A549 (cell line): ENCODE data around the gene RINL. TPM values are rescaled to one million over a fixed set of nuclear protein-coding genes. Genes with fewer than 3 reads are reported as not detected.

ENCODE experiments used
- ATAC-seq, 2 experiments: fragments of 200-7000 bp in 1 of 2; fragments of >200 bp in 1 of 2; cut with Nextera tagmentation in 1 of 2; cut with Tn5 transposase in 1 of 2; 3 replicates each; pipeline versions ENCODE4 v1.8.0 to v1.9.1; 2018 to 2020; ENCODE audit warnings: mild to moderate bottlenecking in 1 of 2, moderate library complexity in 1 of 2
- CTCF ChIA-PET: fragments of 300-600 bp; sonication (Branson Sonifier 250); formaldehyde crosslinking; extraction: SDS; loops from one replicate; lab custom pipeline; 2021; ENCODE audit warnings: antibody characterized with exemption, inconsistent platforms; lab: Yijun Ruan, JAX
- POLR2A ChIA-PET: fragments of 350-600 bp; formaldehyde crosslinking; extraction: SDS; loops from one replicate; lab custom pipeline; 2021; ENCODE audit warnings: antibody characterized with exemption, inconsistent platforms; lab: Yijun Ruan, JAX
- DNase-seq, 2 experiments: peaks; one replicate each; pipeline versions ENCODE4 v3.0.0 to v3.0.0-alpha.2; 2011 to 2016; ENCODE audit warnings: low read depth in 1 of 2, low spot score in 1 of 2
- FAIRE-seq: peaks from 2 replicates; lab custom pipeline; 2011; peaks lifted over from hg19 to GRCh38; lab: Jason Lieb, UNC
- H3K27ac ChIP-seq, 2 experiments: fragments of >200 bp; sonication (Bioruptor Twin); formaldehyde crosslinking; 3 replicates each; pipeline ENCODE4 v1.5.1; 2016 to 2017
- H3K4me1 ChIP-seq: fragments of >200 bp; sonication (Bioruptor Twin); formaldehyde crosslinking; 3 replicates; pipeline ENCODE4 v1.6.1; 2016
- H3K4me2 ChIP-seq: fragments of >200 bp; sonication (Bioruptor Twin); formaldehyde crosslinking; 3 replicates; pipeline ENCODE4 v1.6.1; 2016
- H3K4me3 ChIP-seq: fragments of >200 bp; sonication (Bioruptor Twin); formaldehyde crosslinking; 3 replicates; pipeline ENCODE4 v1.5.1; 2016
- H3K9me3 ChIP-seq: fragments of >200 bp; sonication (Bioruptor Twin); formaldehyde crosslinking; 3 replicates; pipeline ENCODE4 v1.6.1; 2016
- CBX8 ChIP-seq: fragments of 200-600 bp; sonication (generic); IDR thresholded peaks from 2 replicates; pipeline ENCODE4 v1.6.1; 2016
- CEBPB ChIP-seq, 2 experiments: fragments of >200 bp in 1 of 2; sonication (Bioruptor Twin) in 1 of 2; formaldehyde crosslinking in 1 of 2; IDR thresholded peaks; 2 replicates each; pipeline ENCODE4 v1.6.1; 2012 to 2016
- CHD4 ChIP-seq: fragments of 200-600 bp; sonication (generic); IDR thresholded peaks from 2 replicates; pipeline ENCODE4 v1.6.1; 2016; ENCODE audit warnings: antibody characterized with exemption, mild to moderate bottlenecking, borderline replicate concordance
- E2F6 ChIP-seq: IDR thresholded peaks from 2 replicates; pipeline ENCODE4 v1.6.1; 2012; ENCODE audit warnings: low read depth, borderline replicate concordance
- EP300 ChIP-seq, 2 experiments: fragments of >200 bp; sonication (Bioruptor Twin); formaldehyde crosslinking; IDR thresholded peaks; 2 replicates in 1 of 2; 3 replicates in 1 of 2; pipeline ENCODE4 v1.6.1; 2016 to 2017
- FOSB ChIP-seq: fragments of 250-450 bp; sonication (Bioruptor Pico); IDR thresholded peaks from 2 replicates; pipeline ENCODE4 v1.5.0; 2020; ENCODE audit warnings: mild to moderate bottlenecking, moderate library complexity
- FOXS1 ChIP-seq: fragments of 250-450 bp; sonication (Bioruptor Pico); IDR thresholded peaks from 2 replicates; pipeline ENCODE4 v1.5.0; 2020; ENCODE audit warnings: mild to moderate bottlenecking, moderate library complexity
- GATA3 ChIP-seq: IDR thresholded peaks from 2 replicates; pipeline ENCODE4 v1.6.1; 2012; ENCODE audit warnings: borderline replicate concordance
- HES2 ChIP-seq: fragments of >200 bp; sonication (Bioruptor Twin); formaldehyde crosslinking; IDR thresholded peaks from 2 replicates; pipeline ENCODE4 v1.6.1; 2016
- HEYL ChIP-seq: fragments of 250-450 bp; sonication (Bioruptor Pico); IDR thresholded peaks from 2 replicates; pipeline ENCODE4 v1.8.0; 2021; ENCODE audit warnings: mild to moderate bottlenecking, moderate library complexity
- HOXB5 ChIP-seq: fragments of 250-450 bp; sonication (Bioruptor Pico); IDR thresholded peaks from 2 replicates; pipeline ENCODE4 v1.5.0; 2020; ENCODE audit warnings: mild to moderate bottlenecking, moderate library complexity
- JUNB ChIP-seq: fragments of >200 bp; sonication (Bioruptor Twin); formaldehyde crosslinking; IDR thresholded peaks from 2 replicates; pipeline ENCODE4 v1.6.1; 2016
- KDM1A ChIP-seq: fragments of 200-600 bp; sonication (generic); IDR thresholded peaks from 2 replicates; pipeline ENCODE4 v1.6.1; 2016; ENCODE audit warnings: low read depth, mild to moderate bottlenecking
- MAFK ChIP-seq: fragments of 450-650 bp; IDR thresholded peaks from 2 replicates; pipeline ENCODE4 v1.6.1; 2014; ENCODE audit not compliant: partially characterized antibody
- PBX3 ChIP-seq: IDR thresholded peaks from 2 replicates; pipeline ENCODE4 v1.6.1; 2012
- RAD21 ChIP-seq, 2 experiments: fragments of >200 bp in 1 of 2; sonication (Bioruptor Twin) in 1 of 2; formaldehyde crosslinking in 1 of 2; IDR thresholded peaks in 1 of 2; conservative IDR thresholded peaks in 1 of 2; 2 replicates in 1 of 2; 3 replicates in 1 of 2; pipeline ENCODE4 v1.6.1; 2012 to 2018; ENCODE audit warnings: inconsistent platforms in 1 of 2
- RARB ChIP-seq: fragments of 250-450 bp; sonication (Bioruptor Pico); IDR thresholded peaks from 2 replicates; pipeline ENCODE4 v1.8.0; 2021; ENCODE audit warnings: mild to moderate bottlenecking, moderate library complexity
- RCOR1 ChIP-seq: fragments of 150-350 bp; IDR thresholded peaks from 2 replicates; pipeline ENCODE4 v1.6.1; 2014; ENCODE audit warnings: antibody characterized with exemption, low read length, low read depth
- TFCP2L1 ChIP-seq: fragments of 250-450 bp; sonication (Bioruptor Pico); IDR thresholded peaks from 2 replicates; pipeline ENCODE4 v1.5.0; 2021; ENCODE audit warnings: mild to moderate bottlenecking
- TP53 ChIP-seq: fragments of 250-450 bp; sonication (Bioruptor Pico); IDR thresholded peaks from 2 replicates; pipeline ENCODE4 v1.5.0; 2021; ENCODE audit warnings: mild to moderate bottlenecking, moderate library complexity
- ZFP36 ChIP-seq: fragments of 450-650 bp; IDR thresholded peaks from 2 replicates; pipeline ENCODE4 v1.6.1; 2014; ENCODE audit warnings: borderline replicate concordance; ENCODE audit not compliant: partially characterized antibody
- WGBS: methylation state at CpG from one replicate; pipeline ENCODE4 v1.1.6; 2017; ENCODE audit errors: missing lambda C conversion rate; 5-methylcytosine and 5-hydroxymethylcytosine counted together
- polyA plus RNA-seq, 4 experiments: library from polyadenylated mRNA; depleted of rRNA in 3 of 4; stranded (reverse); fragments of >200 nt; fragmentation: RNase III in 1 of 4; extraction: RNeasy Plus Mini Kit Qiagen cat#74134 plus additional on column Dnase treatment in 1 of 4; gene quantifications; 2 replicates in 3 of 4; 3 replicates in 1 of 4; pipeline ENCODE4 v1.2.3, GENCODE V29; 2011 to 2017

RINL gene
- polyA plus RNA-seq, 2 of the 4 experiments (the other 2 are of a cell fraction), result 2.9 to 6.3 TPM

- no peak for TF ChIP-seq FOXS1
Observed at GRCh38 chr19:38880076-38880881, 2.2 kb upstream of the RINL start (continued).

- 90% methylated on average over 11 of the region's 11 CpGs for WGBS
- ChIA-PET CTCF (interaction anchor here (1.0 to 31.8 kb wide), 13 partner anchors 3 to 365 kb away, joined by 3 to 652 read pairs (median 4); partner anchors contain the start of genes MRPS12, NFKBIB, RINL and SARS2), POLR2A (no interaction called here)
- Histone ChIP-seq H3K27ac (no peak overlapping the region), H3K4me3 (no peak overlapping the region), H3K9me3 (no peaks in the 10 kb centered on the region), H3K4me2 (no peak overlapping the region), H3K4me1 (peaks cover 4% of the 10 kb centered on the region; the same call in 2 of the 3 replicates)
- TF ChIP-seq TFCP2L1, result no peak
- TF ChIP-seq HES2, result no peak
- TF ChIP-seq KDM1A, result no peak
- no peak for TF ChIP-seq FOSB (CRISPR knock-in tag)
- no peak for TF ChIP-seq HOXB5 (CRISPR knock-in tag)
- TF ChIP-seq PBX3, result no peak
- no peak for TF ChIP-seq TP53 (CRISPR knock-in tag)
- no peak for TF ChIP-seq RAD21 (conservative IDR thresholded peaks at IDR 0.05 in 1 of 2, IDR thresholded peaks at IDR 0.05 in 1 of 2)
- TF ChIP-seq RARB (CRISPR knock-in tag), result no peak
- ATAC-seq, result no peak; a peak in 1 of 6 replicates
- DNase-seq, result no peak
- no peak for FAIRE-seq
Observed at GRCh38 chr19:38879400-38879751, 1.3 kb upstream of the RINL start.

GRCh38 chr19:38878575-38879399, 712 bp upstream of the RINL start:
- DNase-seq (no peak), ATAC-seq (peak; percentile 28 to 44; a peak in 2 of 6 replicates)
- CTCF ChIA-PET, result interaction anchor here (0.5 to 31.8 kb wide), 16 partner anchors 3 to 1382 kb away, joined by 3 to 652 read pairs (median 4); partner anchors contain the start of genes FAM98C, MRPS12, NFKBIB and RINL
- WGBS, result 78% methylated on average over 16 of the region's 16 CpGs
- Histone ChIP-seq H3K27ac (peak overlapping the region in 1 of 2 experiments; percentile 63; a peak in 3 of 6 replicates), H3K4me1 (peaks cover 4% of the 10 kb centered on the region; the same call in 2 of the 3 replicates), H3K4me2 (no peak overlapping the region)
- TF ChIP-seq ZFP36 (no peak), JUNB (no peak), CBX8 (no peak), GATA3 (no peak), E2F6 (no peak), RARB (CRISPR knock-in tag) (no peak), HEYL (no peak), RCOR1 (no peak), MAFK (no peak), CEBPB (IDR thresholded peaks at IDR 0.05) (no peak), EP300 (IDR thresholded peaks at IDR 0.05) (no peak), CHD4 (no peak)
- TF ChIP-seq, all 56 proteins: peak for 0
- FAIRE-seq, result no peak
- H3K4me3 ChIP-seq, result no peak overlapping the region
- no peaks in the 10 kb centered on the region for H3K9me3 ChIP-seq
- POLR2A ChIA-PET, result no interaction called here
